ENCODE measurements around the gene SLN.

SLN gene

DNA sequence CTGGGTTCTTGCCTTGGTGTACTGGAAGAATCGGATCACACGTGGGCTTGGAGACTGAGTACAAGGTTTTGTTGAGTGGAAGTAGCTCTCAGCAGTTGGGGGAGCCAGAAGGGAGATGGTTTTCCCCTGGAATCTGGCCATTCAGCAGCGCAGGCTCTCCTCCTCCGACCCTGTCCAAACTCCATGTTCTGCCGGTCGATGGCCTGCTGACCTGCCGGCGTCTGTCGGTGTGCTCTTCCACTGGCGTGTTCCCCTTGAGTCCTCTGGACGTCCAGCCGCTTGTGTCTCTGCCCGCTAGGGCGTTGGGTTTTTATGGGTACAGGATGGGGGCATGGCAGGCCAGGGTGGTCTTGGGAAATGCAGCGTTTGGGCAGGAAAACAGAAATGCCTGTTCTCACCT is 38.5 kb upstream of the SLN start:
- Histone ChIP-seq H3K9me2 (replicated peaks; ENCODE audit: insufficient read depth, low read length) (no peaks in the 10 kb centered on the region), H3K4me2 (ENCODE audit: low read depth, low read length) (no peak overlapping the region), H3K4me3 (ENCODE audit: low read length) (no peak overlapping the region), H3K27me3 (replicated peaks; ENCODE audit: insufficient read depth, low read length) (no peaks in the 10 kb centered on the region), H3K9ac (ENCODE audit: low read length) (no peak overlapping the region), H3F3A (ENCODE audit: insufficient read depth, low read length) (no peaks in the 10 kb centered on the region), H3K27ac (ENCODE audit: low read length) (no peak overlapping the region), H3K4me1 (ENCODE audit: low read length) (no peaks in the 10 kb centered on the region), H2AFZ (ENCODE audit: low read length) (no peak overlapping the region), H3K9me3 (replicated peaks; ENCODE audit: insufficient read depth, low read length) (no peaks in the 10 kb centered on the region), H3K79me2 (ENCODE audit: low read length) (no peaks in the 10 kb centered on the region), H3K36me3 (replicated peaks; ENCODE audit: insufficient read depth, low read length) (no peaks in the 10 kb centered on the region), H4K20me1 (ENCODE audit: insufficient read depth, low read length) (no peaks in the 10 kb centered on the region)
- DNase-seq: no peak
- TF ChIP-seq, protein P1, sequence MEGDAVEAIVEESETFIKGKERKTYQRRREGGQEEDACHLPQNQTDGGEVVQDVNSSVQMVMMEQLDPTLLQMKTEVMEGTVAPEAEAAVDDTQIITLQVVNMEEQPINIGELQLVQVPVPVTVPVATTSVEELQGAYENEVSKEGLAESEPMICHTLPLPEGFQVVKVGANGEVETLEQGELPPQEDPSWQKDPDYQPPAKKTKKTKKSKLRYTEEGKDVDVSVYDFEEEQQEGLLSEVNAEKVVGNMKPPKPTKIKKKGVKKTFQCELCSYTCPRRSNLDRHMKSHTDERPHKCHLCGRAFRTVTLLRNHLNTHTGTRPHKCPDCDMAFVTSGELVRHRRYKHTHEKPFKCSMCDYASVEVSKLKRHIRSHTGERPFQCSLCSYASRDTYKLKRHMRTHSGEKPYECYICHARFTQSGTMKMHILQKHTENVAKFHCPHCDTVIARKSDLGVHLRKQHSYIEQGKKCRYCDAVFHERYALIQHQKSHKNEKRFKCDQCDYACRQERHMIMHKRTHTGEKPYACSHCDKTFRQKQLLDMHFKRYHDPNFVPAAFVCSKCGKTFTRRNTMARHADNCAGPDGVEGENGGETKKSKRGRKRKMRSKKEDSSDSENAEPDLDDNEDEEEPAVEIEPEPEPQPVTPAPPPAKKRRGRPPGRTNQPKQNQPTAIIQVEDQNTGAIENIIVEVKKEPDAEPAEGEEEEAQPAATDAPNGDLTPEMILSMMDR (IDR thresholded peaks at IDR 0.05; ENCODE audit: low read length): no peak
- TF ChIP-seq EZH2 (optimal IDR thresholded peaks at IDR 0.05; ENCODE audit: low read depth, low read length) (no peak), EZH2phosphoT487 (IDR thresholded peaks at IDR 0.05; ENCODE audit: low read length) (no peak)

DNA sequence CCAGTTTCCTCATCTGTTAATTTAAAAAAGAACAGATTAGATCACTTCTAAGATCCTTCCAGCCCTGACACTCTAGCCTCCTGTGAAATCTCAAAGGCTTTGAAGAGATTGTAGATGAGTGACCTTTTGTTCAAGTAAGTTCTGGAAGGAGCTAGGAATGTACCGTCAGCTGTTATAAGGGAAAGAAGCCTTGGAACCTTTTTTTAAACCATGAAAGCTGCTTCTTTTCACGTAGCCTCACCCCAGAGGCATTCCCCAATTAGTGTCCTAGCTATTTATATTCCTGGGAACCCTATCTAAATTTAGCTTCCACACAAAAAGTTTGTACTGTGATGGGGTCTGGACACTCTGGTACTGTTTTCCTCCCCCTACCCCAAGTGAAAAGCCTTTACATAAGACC is 35.8 kb upstream of the SLN start:
- H4K20me1 ChIP-seq (ENCODE audit: insufficient read depth, low read length): no peaks in the 10 kb centered on the region
- H3K36me3 ChIP-seq (replicated peaks; ENCODE audit: insufficient read depth, low read length): no peaks in the 10 kb centered on the region
- no peaks in the 10 kb centered on the region for H3F3A ChIP-seq (ENCODE audit: insufficient read depth, low read length)
- no peaks in the 10 kb centered on the region for H3K4me1 ChIP-seq (ENCODE audit: low read length)
- H2AFZ ChIP-seq (ENCODE audit: low read length): no peak overlapping the region
- H3K4me2 ChIP-seq (ENCODE audit: low read depth, low read length): no peak overlapping the region
- no peak for TF ChIP-seq EZH2 (optimal IDR thresholded peaks at IDR 0.05; ENCODE audit: low read depth, low read length)
- no peak for TF ChIP-seq EZH2phosphoT487 (IDR thresholded peaks at IDR 0.05; ENCODE audit: low read length)
- TF ChIP-seq, protein P1 (IDR thresholded peaks at IDR 0.05; ENCODE audit: low read length): no peak
- no peak overlapping the region for H3K27ac ChIP-seq (ENCODE audit: low read length)
- H3K9ac ChIP-seq (ENCODE audit: low read length): no peak overlapping the region
- H3K79me2 ChIP-seq (ENCODE audit: low read length): no peaks in the 10 kb centered on the region
- no peak overlapping the region for H3K4me3 ChIP-seq (ENCODE audit: low read length)
- no peaks in the 10 kb centered on the region for H3K9me2 ChIP-seq (replicated peaks; ENCODE audit: insufficient read depth, low read length)
- H3K9me3 ChIP-seq (replicated peaks; ENCODE audit: insufficient read depth, low read length): no peaks in the 10 kb centered on the region
- H3K27me3 ChIP-seq (replicated peaks; ENCODE audit: insufficient read depth, low read length): no peaks in the 10 kb centered on the region
- no peak for DNase-seq

DNA sequence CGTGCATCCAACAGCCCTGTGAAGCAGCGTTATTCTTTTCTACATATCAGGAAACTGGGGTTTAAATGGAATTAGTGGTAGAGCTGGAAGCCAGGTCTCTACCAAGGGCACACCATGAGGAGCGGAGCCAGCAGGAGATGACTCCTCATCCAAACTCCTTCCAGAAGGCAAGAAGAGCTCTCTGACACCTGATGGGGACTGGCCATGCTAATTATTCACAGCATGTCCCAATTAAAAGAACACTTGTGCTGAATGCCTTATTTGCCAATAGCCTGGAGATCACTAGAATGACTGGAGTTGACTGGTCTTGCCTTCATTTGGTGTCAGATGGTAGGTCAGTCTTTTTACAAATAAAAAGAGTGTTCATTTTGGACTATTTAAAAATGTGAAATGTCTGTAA is 32.9 kb upstream of the SLN start:
- H3K9me2 ChIP-seq (replicated peaks; ENCODE audit: insufficient read depth, low read length): no peaks in the 10 kb centered on the region
- no peaks in the 10 kb centered on the region for H3F3A ChIP-seq (ENCODE audit: insufficient read depth, low read length)
- H3K79me2 ChIP-seq (ENCODE audit: low read length): no peaks in the 10 kb centered on the region
- H3K4me3 ChIP-seq (ENCODE audit: low read length): no peak overlapping the region
- H3K4me2 ChIP-seq (ENCODE audit: low read depth, low read length): no peak overlapping the region
- DNase-seq: no peak
- H3K27ac ChIP-seq (ENCODE audit: low read length): no peak overlapping the region
- TF ChIP-seq, protein P1 (IDR thresholded peaks at IDR 0.05; ENCODE audit: low read length): no peak
- no peak for TF ChIP-seq EZH2 (optimal IDR thresholded peaks at IDR 0.05; ENCODE audit: low read depth, low read length)
- TF ChIP-seq EZH2phosphoT487 (IDR thresholded peaks at IDR 0.05; ENCODE audit: low read length): no peak
- H3K9me3 ChIP-seq (replicated peaks; ENCODE audit: insufficient read depth, low read length): no peaks in the 10 kb centered on the region
- no peak overlapping the region for H3K9ac ChIP-seq (ENCODE audit: low read length)
- no peaks in the 10 kb centered on the region for H3K4me1 ChIP-seq (ENCODE audit: low read length)
- H3K27me3 ChIP-seq (replicated peaks; ENCODE audit: insufficient read depth, low read length): no peaks in the 10 kb centered on the region
- no peaks in the 10 kb centered on the region for H3K36me3 ChIP-seq (replicated peaks; ENCODE audit: insufficient read depth, low read length)
- H2AFZ ChIP-seq (ENCODE audit: low read length): no peak overlapping the region
- H4K20me1 ChIP-seq (ENCODE audit: insufficient read depth, low read length): no peaks in the 10 kb centered on the region

Data from MM.1S (cell line).